HG02973 (cell line): ENCODE results near the gene ABR.
"Not testable (repeated sequence)": the region's sequence is repeated elsewhere in the genome, so short reads cannot be mapped to it uniquely, and the experiment has no call there.

Experiments
- ATAC-seq: cut with Tn5 transposase; IDR thresholded peaks from one replicate; pipeline ENCODE4 v1.9.1; 2021; ENCODE audit warnings: moderate library complexity; ENCODE audit not compliant: unreplicated experiment

Gene ABR

GRCh38 chr17:1073963-1074625 is 105.7 kb downstream of the ABR start:
- not testable (repeated sequence) for ATAC-seq

GRCh38 chr17:1073241-1073962 is 106.4 kb downstream of the ABR start:
- no peak for ATAC-seq

GRCh38 chr17:1072551-1072961 is 107.2 kb downstream of the ABR start:
- no peak for ATAC-seq

- ATAC-seq = no peak
These were observed 108.5 kb downstream of the ABR start for GRCh38 chr17:1071103-1071825.

- no peak for ATAC-seq
These were observed 109.4 kb downstream of the ABR start for GRCh38 chr17:1070411-1070810.

- no peak for ATAC-seq
These were observed 109.9 kb downstream of the ABR start for GRCh38 chr17:1069847-1070246.

- no peak for ATAC-seq
These were observed 111.4 kb downstream of the ABR start for GRCh38 chr17:1068356-1068755.

- ATAC-seq = no peak
These were observed 112.4 kb downstream of the ABR start for GRCh38 chr17:1067282-1067956.

GRCh38 chr17:1065416-1065815 is 114.4 kb downstream of the ABR start:
- ATAC-seq = not testable (repeated sequence)

GRCh38 chr17:1060991-1061390 is 118.8 kb downstream of the ABR start:
- ATAC-seq = no peak

- no peak for ATAC-seq
These were observed 120.5 kb downstream of the ABR start for GRCh38 chr17:1059131-1059795.

GRCh38 chr17:1058423-1059130 is 121.2 kb downstream of the ABR start:
- ATAC-seq = no peak

- no peak for ATAC-seq
These were observed 123.0 kb downstream of the ABR start for GRCh38 chr17:1056761-1057160.

GRCh38 chr17:1055751-1056645 is 123.8 kb downstream of the ABR start:
- no peak for ATAC-seq

GRCh38 chr17:1055231-1055630 is 124.5 kb downstream of the ABR start:
- ATAC-seq = no peak

- ATAC-seq = no peak
These were observed 125.1 kb downstream of the ABR start for GRCh38 chr17:1054656-1055055.

GRCh38 chr17:1053661-1054360 is 126.0 kb downstream of the ABR start:
- no peak for ATAC-seq
